PFSK-1 (cell line): ENCODE data around the gene BEND7.

ENCODE experiments used
- POLR2AphosphoS5 ChIP-seq: IDR thresholded peaks from 2 replicates; pipeline ENCODE4 v1.6.1; 2012; ENCODE audit warnings: low read depth, mild to moderate bottlenecking, control low read depth, low read length, moderate library complexity
- SIN3A ChIP-seq: IDR thresholded peaks from 2 replicates; pipeline ENCODE4 v1.6.1; 2012; ENCODE audit warnings: mild to moderate bottlenecking, low read length, moderate library complexity, borderline replicate concordance; ENCODE audit not compliant: insufficient read depth
- TAF1 ChIP-seq: IDR thresholded peaks from 2 replicates; pipeline ENCODE4 v1.6.1; 2012; ENCODE audit warnings: low read length, control low read depth, borderline replicate concordance; ENCODE audit not compliant: insufficient read depth

- TF ChIP-seq POLR2AphosphoS5, result no peak
- no peak for TF ChIP-seq TAF1
- no peak for TF ChIP-seq SIN3A
Observed at GRCh38 chr10:13499150-13499549, 29.7 kb downstream of the BEND7 start.
